ENCODE data around the gene SLC49A3. TPM values are rescaled to one million over a fixed set of nuclear protein-coding genes. Genes with fewer than 3 reads are reported as not detected.
A peak's percentile ranks its signal among the peaks of the same experiment; 100 is the strongest.
"Not testable (repeated sequence)": the region's sequence is repeated elsewhere in the genome, so short reads cannot be mapped to it uniquely, and the experiment has no call there.

SLC49A3 gene
- total RNA-seq, 1 experiment from 2014 or later = 6.9 TPM

DNA sequence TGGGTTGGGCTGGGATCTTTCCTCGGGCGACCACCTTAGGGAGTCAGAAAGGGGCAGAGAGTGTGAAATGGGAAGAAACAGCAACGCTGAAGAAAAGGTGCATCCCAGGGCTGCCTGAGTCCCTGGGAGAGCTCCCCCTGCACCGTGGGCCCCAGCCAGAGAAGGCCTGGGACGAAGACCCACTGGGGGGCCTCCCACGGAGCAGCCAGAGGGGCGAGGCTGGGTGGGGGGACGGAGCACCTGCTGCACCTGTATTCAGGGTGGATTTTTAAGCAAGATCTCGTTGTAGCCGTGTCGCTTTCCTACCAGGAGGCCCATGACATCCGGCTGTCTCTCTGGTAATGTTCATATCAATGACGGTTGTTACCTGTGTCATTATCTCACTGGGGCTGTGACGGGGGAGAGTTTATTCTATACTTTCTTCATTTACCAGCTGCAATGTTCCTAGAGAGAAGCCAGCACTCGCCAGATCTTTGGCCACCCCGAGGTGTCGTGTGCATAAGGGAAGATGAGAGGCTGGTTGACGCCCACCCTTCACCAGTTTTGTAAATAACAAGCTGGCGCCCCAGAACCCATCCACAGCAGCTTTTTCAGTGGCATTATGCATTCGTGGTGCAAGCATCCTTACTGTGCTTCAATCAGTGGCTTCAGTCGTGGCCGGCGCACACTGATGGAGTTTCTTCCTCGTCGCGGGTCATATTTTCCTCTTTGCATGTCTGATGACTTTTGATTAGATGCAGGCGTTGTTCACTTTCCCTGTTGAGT lies 11.0 kb upstream of the SLC49A3 start:
- H3K14ac ChIP-seq (ENCODE audit: insufficient read depth, low read length) = no peak overlapping the region; the same call in 1 of the 2 replicates
- H4K8ac ChIP-seq (replicated peaks; ENCODE audit: insufficient read length, low read depth, low read length) = no peak overlapping the region
- H3K36me3 Mint-ChIP-seq (ENCODE audit: insufficient read depth in 1 of 3, low read depth in 3 of 3) = no peaks in the 10 kb centered on the region
- H4K5ac ChIP-seq (ENCODE audit: insufficient read length, low read depth, low read length) = no peak overlapping the region
- peaks cover 3% of the 10 kb centered on the region for H3K23me2 ChIP-seq (ENCODE audit: insufficient read length, low read depth, low read length, poor library complexity, severe bottlenecking)
- H2BK12ac ChIP-seq (ENCODE audit: insufficient read length, low read depth, low read length) = no peak overlapping the region
- H2AFZ ChIP-seq (ENCODE audit: low read length) = no peak overlapping the region
- no peak overlapping the region for H2BK20ac ChIP-seq (ENCODE audit: low read depth, low read length, poor library complexity, severe bottlenecking)
- no peaks in the 10 kb centered on the region for H4K20me1 ChIP-seq (ENCODE audit: control insufficient read depth, insufficient read depth, insufficient read length)
- H3K9me3 Mint-ChIP-seq = peaks cover 0 to 4% of the 10 kb centered on the region in 2 experiments; a peak in 2 of 5 replicates
- H3K79me1 ChIP-seq (ENCODE audit: insufficient read depth, low read depth, low read length, poor library complexity, severe bottlenecking) = no peaks in the 10 kb centered on the region
- no peak overlapping the region for H3K4me2 ChIP-seq (ENCODE audit: insufficient read depth, insufficient read length, low read length)
- H2AK5ac ChIP-seq (ENCODE audit: insufficient read length, low read length) = no peak overlapping the region
- H3K56ac ChIP-seq (ENCODE audit: insufficient read length, low read depth, low read length) = no peak overlapping the region
- H3K79me2 ChIP-seq (ENCODE audit: insufficient read depth, low read length) = no peaks in the 10 kb centered on the region
- peaks cover 7 to 8% of the 10 kb centered on the region in 2 experiments; a peak in 3 of 4 replicates for H3K4me1 Mint-ChIP-seq
- no peak overlapping the region for H2BK120ac ChIP-seq (ENCODE audit: low read depth, low read length, poor library complexity, severe bottlenecking)
- no peak overlapping the region for H4K91ac ChIP-seq (ENCODE audit: insufficient read length, low read depth, low read length)
- TF ChIP-seq, protein P1, sequence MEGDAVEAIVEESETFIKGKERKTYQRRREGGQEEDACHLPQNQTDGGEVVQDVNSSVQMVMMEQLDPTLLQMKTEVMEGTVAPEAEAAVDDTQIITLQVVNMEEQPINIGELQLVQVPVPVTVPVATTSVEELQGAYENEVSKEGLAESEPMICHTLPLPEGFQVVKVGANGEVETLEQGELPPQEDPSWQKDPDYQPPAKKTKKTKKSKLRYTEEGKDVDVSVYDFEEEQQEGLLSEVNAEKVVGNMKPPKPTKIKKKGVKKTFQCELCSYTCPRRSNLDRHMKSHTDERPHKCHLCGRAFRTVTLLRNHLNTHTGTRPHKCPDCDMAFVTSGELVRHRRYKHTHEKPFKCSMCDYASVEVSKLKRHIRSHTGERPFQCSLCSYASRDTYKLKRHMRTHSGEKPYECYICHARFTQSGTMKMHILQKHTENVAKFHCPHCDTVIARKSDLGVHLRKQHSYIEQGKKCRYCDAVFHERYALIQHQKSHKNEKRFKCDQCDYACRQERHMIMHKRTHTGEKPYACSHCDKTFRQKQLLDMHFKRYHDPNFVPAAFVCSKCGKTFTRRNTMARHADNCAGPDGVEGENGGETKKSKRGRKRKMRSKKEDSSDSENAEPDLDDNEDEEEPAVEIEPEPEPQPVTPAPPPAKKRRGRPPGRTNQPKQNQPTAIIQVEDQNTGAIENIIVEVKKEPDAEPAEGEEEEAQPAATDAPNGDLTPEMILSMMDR (conservative IDR thresholded peaks at IDR 0.05) = no peak
- H3K27ac ChIP-seq (ENCODE audit: insufficient read length, low read depth, low read length) = no peak overlapping the region
- H3K27me3 Mint-ChIP-seq (ENCODE audit: low read depth) = peaks cover 24% of the 10 kb centered on the region
- H3K4me3 Mint-ChIP-seq = no peak overlapping the region; a peak in 1 of 5 replicates
- no peak overlapping the region for H3K9ac ChIP-seq (ENCODE audit: extremely low read depth, insufficient read length, low read length)
- H3K4me1 ChIP-seq (ENCODE audit: insufficient read depth, low read length) = peaks cover 2% of the 10 kb centered on the region; the same call in 1 of the 2 replicates
- no peak overlapping the region for H3K4ac ChIP-seq (ENCODE audit: low read depth, low read length)
- H3K9me3 ChIP-seq (ENCODE audit: control insufficient read depth, low read depth, low read length) = no peaks in the 10 kb centered on the region
- no peak overlapping the region for H3K27ac Mint-ChIP-seq
- H3K27me3 ChIP-seq (ENCODE audit: insufficient read depth, low read length) = no peaks in the 10 kb centered on the region; the same call in 1 of the 2 replicates
- no peak overlapping the region for H3T11ph ChIP-seq (ENCODE audit: low read length)
- no peak for DNase-seq
- no CpG with 5 or more reads among the region's 27 CpGs for WGBS (ENCODE audit: extremely low coverage, insufficient read length, low lambda C conversion rate)
- no peak overlapping the region for H2BK15ac ChIP-seq (ENCODE audit: low read depth, low read length)
- no peak overlapping the region for H2BK5ac ChIP-seq (ENCODE audit: insufficient read length, low read length)
- H3K18ac ChIP-seq (ENCODE audit: insufficient read length, low read depth, low read length) = no peak overlapping the region
- H3K23ac ChIP-seq (ENCODE audit: insufficient read length, low read depth, low read length) = no peak overlapping the region

DNA sequence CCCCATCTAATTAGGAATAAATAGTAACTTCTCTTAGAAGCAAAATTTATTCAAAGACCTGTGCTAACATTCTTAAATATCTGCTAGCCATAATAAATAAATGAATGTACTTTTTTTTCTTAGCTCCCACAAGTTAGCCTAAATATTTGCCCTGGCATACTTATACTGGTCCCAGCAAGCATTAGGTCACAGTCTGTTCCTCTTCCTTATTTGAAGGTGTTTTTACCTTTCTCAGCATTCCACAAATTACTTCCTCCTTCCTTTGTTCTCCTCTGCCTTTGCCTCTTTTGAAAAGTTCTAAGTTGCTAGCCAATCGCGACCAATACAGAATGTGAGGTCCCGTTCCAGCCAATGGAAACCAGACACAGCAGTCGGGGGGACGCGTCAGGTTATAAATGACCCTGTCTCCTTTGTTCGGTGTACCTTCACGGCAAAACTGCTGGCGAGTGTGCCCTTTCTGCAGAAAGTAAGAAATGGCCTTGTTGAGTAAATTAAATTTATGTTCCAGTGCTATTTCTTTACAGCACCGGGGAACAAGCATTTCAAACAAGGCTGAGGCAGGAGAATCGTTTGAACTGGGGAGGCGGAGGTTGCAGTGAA lies 5.5 kb upstream of the SLC49A3 start:
- H3K4me2 ChIP-seq (ENCODE audit: insufficient read depth, insufficient read length, low read length); H4K5ac ChIP-seq (ENCODE audit: insufficient read length, low read depth, low read length); H4K91ac ChIP-seq (ENCODE audit: insufficient read length, low read depth, low read length); H4K8ac ChIP-seq (replicated peaks; ENCODE audit: insufficient read length, low read depth, low read length); H3K36me3 Mint-ChIP-seq (ENCODE audit: insufficient read depth in 1 of 3, low read depth in 3 of 3); H4K20me1 ChIP-seq (ENCODE audit: control insufficient read depth, insufficient read depth, insufficient read length); H3K9me3 Mint-ChIP-seq; H3K18ac ChIP-seq (ENCODE audit: insufficient read length, low read depth, low read length); H2AK5ac ChIP-seq (ENCODE audit: insufficient read length, low read length); H3K9me3 ChIP-seq (ENCODE audit: control insufficient read depth, low read depth, low read length); H3K27me3 Mint-ChIP-seq (ENCODE audit: low read depth); H3K79me2 ChIP-seq (ENCODE audit: insufficient read depth, low read length); H2AFZ ChIP-seq (ENCODE audit: low read length); H2BK5ac ChIP-seq (ENCODE audit: insufficient read length, low read length); H3K79me1 ChIP-seq (ENCODE audit: insufficient read depth, low read depth, low read length, poor library complexity, severe bottlenecking); H3K27ac ChIP-seq (ENCODE audit: insufficient read length, low read depth, low read length); H3K4me1 ChIP-seq (ENCODE audit: insufficient read depth, low read length); H3K23ac ChIP-seq (ENCODE audit: insufficient read length, low read depth, low read length); H3K56ac ChIP-seq (ENCODE audit: insufficient read length, low read depth, low read length); H3T11ph ChIP-seq (ENCODE audit: low read length); H2BK15ac ChIP-seq (ENCODE audit: low read depth, low read length); H3K4ac ChIP-seq (ENCODE audit: low read depth, low read length); H3K23me2 ChIP-seq (ENCODE audit: insufficient read length, low read depth, low read length, poor library complexity, severe bottlenecking); H3K14ac ChIP-seq (ENCODE audit: insufficient read depth, low read length); H2BK12ac ChIP-seq (ENCODE audit: insufficient read length, low read depth, low read length); H2BK20ac ChIP-seq (ENCODE audit: low read depth, low read length, poor library complexity, severe bottlenecking); H3K27me3 ChIP-seq (ENCODE audit: insufficient read depth, low read length): not testable (repeated sequence)
- peak; percentile 58 for DNase-seq
- Mint-ChIP-seq H3K4me3 (peak overlapping the region in 1 of 2 experiments; percentile 18; a peak in 2 of 5 replicates), H3K27ac (peak overlapping the region in 2 of 3 experiments; percentile 6 to 33; a peak in 1 of 7 replicates), H3K4me1 (peaks cover 23 to 33% of the 10 kb centered on the region in 2 experiments)
- Histone ChIP-seq H2BK120ac (ENCODE audit: low read depth, low read length, poor library complexity, severe bottlenecking) (peak overlapping the region; percentile 28), H3K9ac (ENCODE audit: extremely low read depth, insufficient read length, low read length) (peak overlapping the region; percentile 9)
- WGBS (ENCODE audit: extremely low coverage, insufficient read length, low lambda C conversion rate) = no CpG with 5 or more reads among the region's 12 CpGs
